ENCODE results near the gene EDA.
"Not testable (repeated sequence)": the region's sequence is repeated elsewhere in the genome, so short reads cannot be mapped to it uniquely, and the experiment has no call there.

The EDA gene

DNA sequence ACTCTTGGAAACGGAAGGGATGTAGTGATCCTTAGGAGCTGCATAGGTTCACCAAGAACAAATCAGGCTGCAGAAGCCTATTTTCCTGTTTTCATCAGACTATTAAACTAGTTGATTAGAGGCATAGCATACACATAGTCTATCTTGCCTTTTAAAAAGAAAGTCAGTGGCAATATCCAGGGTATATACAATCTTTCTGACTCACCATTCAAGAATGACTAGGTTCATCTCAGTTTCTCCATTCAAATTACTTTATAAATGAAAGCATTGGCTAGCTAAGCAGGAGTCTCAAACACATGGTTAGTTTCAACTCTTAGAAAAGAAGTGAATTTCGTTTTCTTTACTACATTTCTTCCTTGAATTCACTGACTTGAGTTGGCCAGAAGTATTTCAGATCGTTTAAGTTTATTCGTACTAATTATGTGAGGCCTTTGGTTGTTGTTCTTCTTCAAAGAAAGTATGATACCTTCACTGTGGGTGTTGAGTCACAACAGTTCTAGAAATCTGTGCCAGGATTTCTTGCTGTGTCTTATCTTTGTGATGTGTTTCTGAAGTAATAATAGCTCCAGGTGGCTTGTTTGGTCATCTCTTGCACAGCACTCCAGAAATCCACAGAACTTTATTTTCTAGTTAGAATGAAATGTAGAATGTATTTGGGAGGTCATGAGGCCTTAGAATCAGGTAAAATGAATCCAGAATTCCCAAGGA, 345.6 kb downstream of the EDA start:
- peak; percentile 14 for DNase-seq

- no peak for DNase-seq
Observed at GRCh38 chrX:69968950-69969349, 353.0 kb downstream of the EDA start.

- DNase-seq = no peak
Observed at GRCh38 chrX:69969460-69969859, 353.5 kb downstream of the EDA start.

DNA sequence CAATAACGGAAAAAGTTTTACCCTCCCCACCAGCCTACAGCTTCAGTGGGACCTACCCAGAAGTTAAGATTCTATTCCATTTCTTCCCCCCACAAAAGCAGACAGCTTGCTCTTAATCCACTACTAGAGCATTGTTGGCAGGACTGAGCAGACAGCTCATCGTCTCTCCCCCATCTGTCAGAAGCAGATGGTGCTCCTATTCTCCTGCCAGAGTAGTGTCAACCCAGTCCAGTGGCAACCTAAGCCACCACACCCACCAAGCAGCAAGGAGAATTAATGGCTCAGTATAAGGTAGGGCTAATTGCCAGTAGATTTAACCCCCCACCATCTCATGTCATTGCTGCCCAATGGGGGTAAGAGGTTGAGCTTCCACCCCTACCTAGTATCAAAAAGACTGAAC, 371.8 kb downstream of the EDA start:
- DNase-seq = no peak

GRCh38 chrX:69988955-69989394, 373.1 kb downstream of the EDA start:
- peak; percentile 19 for DNase-seq

DNA sequence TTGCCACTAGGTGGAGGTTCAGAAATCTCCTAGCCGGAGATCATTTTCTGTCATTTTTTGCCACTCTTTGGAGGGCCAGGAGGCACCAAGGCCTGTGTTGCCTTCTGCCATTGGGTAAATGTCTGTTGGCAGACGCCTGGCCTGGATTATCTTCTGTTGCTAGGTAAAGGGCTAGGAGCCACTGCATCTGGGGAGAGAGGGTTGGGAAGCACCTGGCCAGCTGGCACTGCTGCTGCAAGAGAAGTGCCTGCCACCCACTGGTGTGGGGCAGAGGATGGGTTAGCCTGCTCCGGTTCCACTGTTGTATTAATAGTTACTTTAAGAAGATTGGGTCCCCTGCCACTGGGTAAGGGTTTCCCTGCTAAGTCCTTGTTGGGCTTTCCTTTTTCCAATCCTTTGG, 375.8 kb downstream of the EDA start:
- no peak for DNase-seq

GRCh38 chrX:69993494-69993893, 377.6 kb downstream of the EDA start:
- DNase-seq = peak; percentile 5

DNA sequence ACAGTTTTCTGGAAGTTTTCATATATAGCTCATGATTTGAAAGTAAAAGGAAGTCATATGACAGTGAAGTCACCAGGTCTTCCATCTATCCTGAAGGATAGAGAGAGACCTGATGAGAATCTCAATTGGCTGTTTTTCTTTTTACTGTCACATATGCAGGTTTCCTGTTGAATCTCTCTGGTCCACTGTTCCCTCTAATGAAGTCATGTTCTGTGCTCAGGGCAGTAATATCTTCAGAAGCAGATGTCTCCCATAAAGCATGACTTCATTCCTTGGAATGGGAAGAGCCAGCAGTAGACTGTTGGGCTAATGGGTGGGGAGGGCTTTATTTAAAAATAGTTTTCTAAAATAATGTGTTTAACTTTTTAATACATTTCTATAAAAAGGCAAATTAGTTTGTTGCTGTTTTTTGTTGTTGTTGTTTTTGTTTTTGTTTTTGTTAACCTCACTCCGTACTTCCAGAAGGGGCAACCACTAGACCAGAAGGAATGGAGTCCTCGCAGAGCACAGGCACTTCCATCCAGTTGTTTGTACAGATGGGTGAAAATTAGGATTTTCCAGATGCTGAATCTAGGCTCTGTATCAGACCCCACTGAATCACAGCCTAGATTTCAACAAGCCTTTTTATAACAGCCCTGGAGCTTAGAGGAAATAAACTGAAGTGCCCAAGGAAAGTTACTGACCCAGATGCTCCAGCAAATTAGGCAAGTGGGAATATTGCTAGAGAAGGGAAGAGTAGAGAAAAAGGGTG, 379.6 kb downstream of the EDA start:
- DNase-seq = no peak

DNA sequence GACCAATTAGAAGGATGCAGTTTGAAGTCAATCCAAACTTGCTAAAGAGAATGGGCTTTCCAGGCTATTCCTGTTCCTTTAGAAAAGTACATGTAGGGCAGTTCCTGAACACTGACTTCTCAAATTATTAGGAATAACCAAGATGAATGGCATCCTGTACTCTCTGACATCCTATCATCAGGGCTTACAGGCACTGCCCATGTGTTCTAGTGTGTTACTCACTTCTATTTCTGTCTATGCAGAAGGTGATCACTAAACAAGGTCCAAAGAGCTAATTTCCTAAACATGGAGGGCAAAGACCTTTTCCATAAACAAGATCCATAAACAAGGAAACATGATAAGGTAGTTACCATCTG, 380.2 kb downstream of the EDA start:
- DNase-seq = no peak

DNA sequence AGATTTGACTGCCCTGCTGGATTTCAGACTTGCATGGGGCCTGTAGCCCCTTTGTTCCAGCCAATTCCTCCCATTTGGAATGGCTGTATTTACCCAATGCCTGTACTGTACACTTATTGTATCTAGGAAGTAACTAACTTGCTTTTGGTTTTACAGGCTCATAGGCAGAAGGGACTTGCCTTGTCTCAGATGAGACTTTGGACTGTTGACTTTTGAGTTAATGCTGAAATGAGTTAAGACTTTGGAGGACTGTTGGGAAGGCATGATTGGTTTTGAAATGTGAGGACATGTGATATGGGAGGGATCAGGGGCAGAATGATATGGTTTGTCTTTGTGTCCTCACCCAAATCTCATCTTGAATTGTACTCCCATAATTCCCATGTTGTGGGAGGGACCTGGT, 382.4 kb downstream of the EDA start:
- not testable (repeated sequence) for DNase-seq

DNA sequence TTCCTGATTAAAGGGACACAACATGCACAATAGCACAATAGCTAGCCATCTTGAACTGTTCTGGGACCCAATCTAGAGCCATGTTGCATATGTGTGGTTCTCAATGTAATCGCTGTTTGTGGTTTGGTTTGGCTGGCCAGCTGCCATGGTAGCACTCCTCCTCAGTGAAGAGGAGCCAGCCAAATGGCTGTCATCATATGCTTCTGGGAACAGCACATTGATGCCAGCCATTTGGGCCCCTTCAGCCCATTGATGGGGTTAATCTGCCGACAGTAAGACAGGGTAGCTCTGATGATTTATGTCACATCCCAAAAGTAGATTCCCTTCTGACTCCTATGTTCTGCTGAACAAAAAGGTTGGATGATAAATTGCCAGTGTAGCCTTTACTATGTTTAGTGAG, 385.4 kb downstream of the EDA start:
- no peak for DNase-seq

DNA sequence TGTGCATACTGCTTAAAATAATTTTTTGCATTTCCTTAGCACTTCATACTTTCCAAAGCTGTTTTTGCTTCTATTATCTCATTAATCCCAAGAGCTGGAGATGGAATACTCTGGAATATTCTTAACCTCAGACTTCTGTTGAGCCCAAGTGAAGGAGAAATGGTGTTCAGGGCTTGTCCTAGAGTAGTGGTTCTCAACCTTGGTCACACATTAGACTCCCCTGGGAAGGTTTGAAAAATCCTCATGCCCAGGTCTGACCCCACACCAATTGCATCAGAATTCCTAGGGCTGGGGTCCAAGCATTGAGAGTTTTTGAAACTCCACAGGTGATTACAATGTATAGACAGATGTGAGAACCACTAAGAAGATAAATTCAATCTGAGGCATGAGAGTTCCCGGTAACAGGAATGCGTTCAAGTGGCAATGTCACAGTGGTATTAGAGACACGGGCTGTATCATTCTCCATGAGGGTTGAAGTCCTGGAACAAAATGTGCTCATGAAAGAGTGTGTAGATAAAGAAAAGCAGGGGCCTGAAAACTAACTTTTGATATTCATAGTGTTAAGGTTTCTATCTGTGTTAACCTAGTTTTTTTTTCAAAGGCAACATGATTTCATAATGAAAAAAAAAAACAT, 385.9 kb downstream of the EDA start:
- no peak for DNase-seq

DNA sequence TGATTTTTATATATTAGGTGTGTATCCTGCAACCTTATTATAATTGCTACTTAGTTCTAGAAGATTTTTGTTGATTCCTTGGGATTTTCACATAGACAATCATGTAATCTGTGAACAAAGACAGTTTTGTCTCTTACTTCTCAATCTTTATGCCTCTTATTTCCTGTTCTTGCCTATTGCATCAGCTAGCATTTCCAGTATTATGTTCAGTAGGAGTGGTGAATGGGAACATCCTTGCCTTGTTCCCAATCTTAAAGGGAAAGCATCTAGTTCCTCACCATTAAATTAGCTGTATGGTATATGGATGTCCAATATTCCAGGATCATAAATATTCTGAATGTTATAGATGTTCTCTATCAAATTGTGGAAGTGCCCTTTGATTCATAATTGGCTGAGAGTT, 392.0 kb downstream of the EDA start:
- no peak for DNase-seq

DNA sequence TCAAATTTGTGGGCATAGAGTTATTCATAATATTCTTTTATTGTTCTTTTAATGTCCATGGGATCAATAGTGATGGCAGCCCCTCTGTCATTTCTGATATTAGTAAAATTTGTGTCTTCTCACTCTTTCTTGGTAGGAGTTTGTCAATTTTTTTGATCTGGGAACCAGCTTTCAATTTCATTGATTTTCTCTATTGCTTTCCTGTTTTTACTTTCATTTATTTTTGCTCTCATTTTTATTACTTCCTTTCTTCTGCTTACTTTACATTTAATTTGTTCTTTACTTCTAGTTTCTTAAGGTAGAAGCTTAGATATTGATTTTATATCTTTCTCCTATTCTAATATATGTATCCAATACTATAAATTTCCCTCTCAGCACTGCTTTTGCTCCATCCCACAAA, 393.1 kb downstream of the EDA start:
- DNase-seq = no peak

DNA sequence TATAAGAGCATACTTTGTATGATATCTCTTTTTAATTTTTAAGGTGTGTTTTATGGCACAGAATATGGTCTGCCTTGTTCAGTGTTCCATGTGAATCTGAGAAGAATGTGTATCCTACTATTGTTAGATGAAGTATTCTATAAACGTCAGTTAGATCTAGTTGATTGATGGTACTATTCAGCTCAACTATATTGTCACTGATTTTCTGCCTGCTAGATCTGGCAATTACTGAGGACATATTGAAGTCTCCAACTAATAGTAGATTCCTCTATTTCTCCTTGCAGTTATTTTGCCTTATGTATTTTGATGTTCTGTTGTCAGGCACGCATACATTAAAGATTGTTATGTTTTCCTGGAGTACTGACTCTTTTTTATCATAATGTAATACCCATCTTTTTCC, 394.1 kb downstream of the EDA start:
- no peak for DNase-seq

GRCh38 chrX:70012756-70013155, 396.8 kb downstream of the EDA start:
- DNase-seq = no peak

DNA sequence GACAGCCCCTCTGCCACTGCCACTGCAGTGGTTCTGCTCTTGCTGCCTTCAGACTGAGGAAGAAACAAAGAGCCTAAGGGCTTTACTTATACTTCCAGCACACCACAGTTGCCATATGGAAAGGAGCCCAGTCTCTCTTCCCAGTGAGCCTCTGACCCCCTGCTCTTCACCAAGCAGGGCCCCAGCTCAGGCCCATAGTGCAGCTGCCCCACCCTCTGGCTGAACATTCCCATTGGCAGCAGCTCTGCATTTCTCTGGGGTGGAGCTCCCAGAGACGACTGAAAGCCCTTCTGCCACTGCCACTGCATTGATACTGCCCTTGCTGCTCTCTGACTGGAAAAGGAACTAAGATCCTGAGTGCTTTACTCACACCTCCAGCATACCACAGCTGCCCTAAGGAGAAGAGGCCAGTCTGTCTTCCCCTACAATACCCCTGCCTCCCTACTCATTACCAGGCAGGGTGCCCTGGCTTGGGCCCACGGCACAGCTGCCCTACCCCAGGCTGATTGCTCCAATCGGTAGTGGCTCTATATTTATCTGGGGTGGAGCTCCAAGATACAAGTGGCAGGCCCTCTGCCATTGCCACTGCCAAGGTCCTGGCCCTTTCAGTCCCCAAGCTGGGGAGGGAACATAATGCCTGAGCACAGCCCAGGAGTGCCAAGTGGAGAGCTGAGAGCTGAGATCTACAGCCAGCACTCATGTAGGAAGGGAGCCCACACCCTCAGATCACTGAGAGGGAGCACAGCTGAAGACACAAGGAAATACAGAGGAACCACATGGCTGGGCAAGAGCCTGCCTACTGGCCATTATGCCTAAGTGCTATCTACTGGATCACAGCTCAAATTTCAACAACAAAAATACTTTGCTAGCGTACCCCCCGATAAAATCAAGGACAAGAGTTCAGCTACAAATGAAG, 397.8 kb downstream of the EDA start:
- no peak for DNase-seq

DNA sequence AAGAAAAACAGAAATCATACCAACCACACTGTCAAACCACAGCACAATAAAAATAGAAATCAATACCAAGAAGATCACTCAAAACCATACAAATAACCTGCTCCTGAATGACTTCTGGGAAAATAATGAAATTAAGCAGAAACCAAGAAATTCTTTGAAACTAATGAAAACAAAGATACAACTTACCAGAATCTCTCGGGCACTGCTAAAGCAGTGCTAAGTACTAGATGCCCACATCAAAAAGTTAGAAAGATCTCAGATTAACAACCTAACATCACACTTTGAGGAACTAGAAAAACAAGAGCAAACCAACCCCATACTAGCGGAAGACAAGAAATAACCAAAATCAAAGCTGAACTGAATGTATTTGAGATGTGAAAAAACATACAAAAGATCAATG, 400.6 kb downstream of the EDA start:
- DNase-seq = peak; percentile 12

- DNase-seq = no peak
Observed at GRCh38 chrX:70022616-70023015, 406.7 kb downstream of the EDA start.

- no peak for DNase-seq
Observed at GRCh38 chrX:70025464-70025863, 409.6 kb downstream of the EDA start.

DNA sequence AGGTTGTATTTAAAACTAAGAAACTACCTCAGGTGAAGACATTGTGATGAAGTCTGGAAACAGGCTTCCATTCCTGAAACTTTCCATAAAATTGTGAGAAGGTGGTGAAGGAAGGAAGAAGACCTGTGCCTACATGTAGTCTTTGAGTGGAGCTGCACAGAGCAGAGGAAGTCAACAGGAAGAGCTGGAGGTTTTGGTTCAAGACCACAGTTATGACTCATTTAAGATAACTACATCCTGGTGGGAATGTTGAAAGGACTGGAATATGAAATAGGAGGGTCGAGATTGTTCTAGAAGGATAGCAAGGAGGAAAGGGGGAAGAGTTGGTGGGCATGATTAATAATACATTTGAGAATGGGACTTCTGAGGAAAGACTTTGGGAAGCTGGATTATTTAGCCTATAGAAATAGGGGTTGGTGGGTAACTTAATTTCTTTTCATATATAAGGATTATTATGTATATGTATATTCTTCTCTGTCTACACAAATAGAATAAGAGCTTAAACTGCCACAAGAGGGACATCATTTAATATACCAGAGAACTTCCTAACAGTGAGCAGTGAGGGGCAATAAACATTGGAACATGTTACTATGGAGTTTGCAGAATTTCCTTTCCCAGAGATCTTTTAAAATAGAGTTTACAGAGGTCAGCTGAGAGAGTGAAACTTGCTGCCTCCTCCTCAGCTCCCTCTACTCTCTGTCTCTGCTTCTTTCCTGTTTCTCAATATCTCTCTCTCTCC, 410.4 kb downstream of the EDA start:
- DNase-seq = no peak

GRCh38 chrX:70026851-70027200, 410.9 kb downstream of the EDA start:
- DNase-seq = no peak

DNA sequence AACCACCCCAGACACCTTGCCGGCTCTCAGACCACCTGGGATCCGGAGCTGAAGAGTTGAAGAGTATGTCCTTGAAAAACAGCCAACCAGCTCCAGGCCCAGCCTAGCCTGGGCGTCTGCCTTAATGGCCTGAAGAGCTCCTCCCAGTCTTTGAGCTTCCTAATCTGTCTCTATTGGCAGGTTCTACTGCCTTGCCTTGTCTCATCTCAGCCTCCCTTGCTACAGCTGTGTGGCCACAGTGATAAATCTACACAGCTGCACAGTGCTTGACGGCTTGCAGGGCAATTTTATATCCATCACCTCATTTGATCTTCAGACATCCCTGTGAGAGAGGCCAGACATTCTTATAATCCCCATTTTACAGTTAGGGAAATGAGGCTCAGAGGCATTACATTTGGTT, 413.9 kb downstream of the EDA start:
- DNase-seq = no peak
